Sigmoid colon (tissue), 7 donors: ENCODE results near the gene CPNE6. TPM values are rescaled to one million over a fixed set of nuclear protein-coding genes. Genes with fewer than 3 reads are reported as not detected.

ENCODE experiments used
- DNase-seq: peaks from one replicate; pipeline ENCODE4 v3.0.0-alpha.2; 2019
- H3K27ac ChIP-seq, 4 donors: fragments of 200-600 bp; sonication (generic); one replicate each; pipeline ENCODE4 v1.5.1; 2016 to 2019; ENCODE audit warnings: mild to moderate bottlenecking in 1 of 4
- H3K27me3 ChIP-seq, 3 donors: fragments of 200-600 bp; sonication (generic); one replicate each; pipeline ENCODE4 v1.5.1; 2019; ENCODE audit warnings: mild to moderate bottlenecking in 1 of 3
- H3K36me3 ChIP-seq, 4 donors: fragments of 200-600 bp; sonication (generic); one replicate each; pipeline ENCODE4 v1.5.1; 2016 to 2019
- H3K4me1 ChIP-seq, 4 donors: fragments of 200-600 bp; sonication (generic); one replicate each; pipeline ENCODE4 v1.5.1; 2017 to 2019
- H3K4me3 ChIP-seq, 4 donors: fragments of 200-600 bp; sonication (generic); one replicate each; pipeline ENCODE4 v1.5.1; 2017 to 2019; ENCODE audit warnings: mild to moderate bottlenecking in 2 of 4, moderate library complexity in 1 of 4
- H3K9me3 ChIP-seq, 4 donors: fragments of 200-600 bp in 3 of 4; sonication (generic) in 3 of 4; one replicate each; pipeline versions ENCODE4 v1.5.1 to v1.6.1; 2013 to 2019
- CTCF ChIP-seq, 4 experiments: fragments of 450-650 bp in 3 of 4; fragments of 200-600 bp in 1 of 4; IDR thresholded peaks; one replicate each; pipeline ENCODE4 v1.5.1; 2016 to 2019; ENCODE audit warnings: antibody characterized with exemption in 4 of 4, mild to moderate bottlenecking in 3 of 4, moderate library complexity in 2 of 4
- EP300 ChIP-seq, 4 donors: sonication (generic); formaldehyde crosslinking; IDR thresholded peaks; one replicate each; pipeline ENCODE4 v1.6.1; 2017; ENCODE audit warnings: antibody characterized with exemption in 4 of 4
- POLR2A ChIP-seq, 2 donors: fragments of 450-650 bp; IDR thresholded peaks; one replicate each; pipeline ENCODE4 v1.6.1; 2016; ENCODE audit warnings: antibody characterized with exemption in 2 of 2, mild to moderate bottlenecking in 2 of 2, moderate library complexity in 2 of 2
- POLR2AphosphoS5 ChIP-seq, 4 donors: sonication (generic); formaldehyde crosslinking; IDR thresholded peaks; one replicate each; pipeline ENCODE4 v1.6.1; 2017; ENCODE audit warnings: antibody characterized with exemption in 4 of 4
- WGBS, 2 donors: extraction: QIAGEN DNeasy Blood & Tissue Kit; methylation state at CpG; one replicate each; pipeline ENCODE4 v1.1.7; 2013; 5-methylcytosine and 5-hydroxymethylcytosine counted together
- intact Hi-C: fragments of 100-400 bp; cut with DNase I; formaldehyde crosslinking; loops from one replicate; pipeline ENCODE4 v1.15.1; 2023
- polyA plus RNA-seq, 3 donors: library from polyadenylated mRNA; stranded (reverse); fragments of 200-250 nt; gene quantifications; one replicate each; pipeline ENCODE4 v1.2.3, GENCODE V29; 2013
- total RNA-seq, 4 donors: library from RNA; depleted of rRNA; stranded (reverse); fragments of >200 nt; gene quantifications; one replicate each; pipeline ENCODE4 v1.1.0, GENCODE V29; 2016
- donor health status: healthy with polysubstance abuse.
- donor health status: Bipolar disorder and iron deficiency.
- donor health status: healthy.

Gene CPNE6
- total and polyA plus RNA-seq, 7 donors = 0.42 to 3.3 (median 2.3) TPM; not detected in 3

GRCh38 chr14:24110523-24110922 is 39.2 kb downstream of the CPNE6 start:
- intact Hi-C loops = loop anchor here (10.0 kb wide), 1 partner anchor 556 kb away; the partner anchor contains the start of genes THTPA and ZFHX2
- Histone ChIP-seq H3K4me3 (no peak overlapping the region), H3K27me3 (no peaks in the 10 kb centered on the region), H3K9me3 (no peaks in the 10 kb centered on the region), H3K36me3 (no peaks in the 10 kb centered on the region), H3K4me1 (peaks cover 0 to 16% (median 7%) of the 10 kb centered on the region in 4 donors), H3K27ac (no peak overlapping the region)
- TF ChIP-seq POLR2A (IDR thresholded peaks at IDR 0.05) = no peak
- DNase-seq = no peak
- 18 to 71% methylated on average over 1 of the region's 1 CpG for WGBS, 2 donors

- Histone ChIP-seq H3K4me3 (peak overlapping the region; percentile 66 to 85 (median 74)), H3K9me3 (no peaks in the 10 kb centered on the region), H3K27me3 (no peaks in the 10 kb centered on the region), H3K4me1 (peaks cover 0 to 28% (median 18%) of the 10 kb centered on the region in 4 donors), H3K36me3 (peaks cover 5 to 16% (median 6%) of the 10 kb centered on the region in 4 donors), H3K27ac (peak overlapping the region; percentile 95 to 99 (median 98))
- intact Hi-C loops = loop anchor here (10.0 kb wide), 1 partner anchor 559 kb away; the partner anchor contains the start of genes THTPA and ZFHX2
- DNase-seq = no peak
- TF ChIP-seq CTCF (IDR thresholded peaks at IDR 0.05) = no peak
- no peak for TF ChIP-seq EP300 (IDR thresholded peaks at IDR 0.05)
- no peak for TF ChIP-seq POLR2AphosphoS5 (IDR thresholded peaks at IDR 0.05)
- no peak for TF ChIP-seq POLR2A (IDR thresholded peaks at IDR 0.05)
- 8 to 19% methylated on average over 15 of the region's 15 CpGs for WGBS, 2 donors
Measured at GRCh38 chr14:24113379-24113800, 42.0 kb downstream of the CPNE6 start.

- WGBS, 2 donors = 1% methylated on average over 42 of the region's 42 CpGs
- peaks cover 0 to 22% (median 18%) of the 10 kb centered on the region in 4 donors for H3K4me1 ChIP-seq
- peak overlapping the region; percentile 66 to 85 (median 74) for H3K4me3 ChIP-seq
- H3K27ac ChIP-seq = peak overlapping the region; percentile 95 to 99 (median 98)
- intact Hi-C loops = loop anchor here (1.0 to 10.0 kb wide), 3 partner anchors 23 to 559 kb away; partner anchors contain the start of genes IRF9, PSME1, THTPA and ZFHX2
- TF ChIP-seq POLR2AphosphoS5 (IDR thresholded peaks at IDR 0.05) (peak; percentile 24 to 78 (median 56)), CTCF (IDR thresholded peaks at IDR 0.05) (no peak), POLR2A (IDR thresholded peaks at IDR 0.05) (peak; percentile 26 to 54)
- no peaks in the 10 kb centered on the region for H3K27me3 ChIP-seq
- H3K36me3 ChIP-seq = peaks cover 8 to 22% (median 12%) of the 10 kb centered on the region in 4 donors
- peak; percentile 93 for DNase-seq
- no peaks in the 10 kb centered on the region for H3K9me3 ChIP-seq
Measured at GRCh38 chr14:24113801-24114531, 42.6 kb downstream of the CPNE6 start.

- DNase-seq = peak; percentile 100
- Histone ChIP-seq H3K27me3 (no peaks in the 10 kb centered on the region), H3K36me3 (peaks cover 8 to 30% (median 20%) of the 10 kb centered on the region in 4 donors), H3K9me3 (no peaks in the 10 kb centered on the region), H3K4me1 (peaks cover 0 to 19% (median 18%) of the 10 kb centered on the region in 4 donors), H3K27ac (peak within 1 kb of the TSS; percentile 95 to 99 (median 98)), H3K4me3 (peak within 1 kb of the TSS; percentile 66 to 85 (median 74))
- intact Hi-C loops = loop anchor here (1.0 to 10.0 kb wide), 3 partner anchors 22 to 560 kb away; partner anchors contain the start of genes IRF9, PSME1, THTPA and ZFHX2
- TF ChIP-seq CTCF (IDR thresholded peaks at IDR 0.05) = no peak
- no peak for TF ChIP-seq POLR2A (IDR thresholded peaks at IDR 0.05)
- TF ChIP-seq POLR2AphosphoS5 (IDR thresholded peaks at IDR 0.05) = peak; percentile 59 to 88 (median 69)
- TF ChIP-seq EP300 (IDR thresholded peaks at IDR 0.05) = peak in 3 of 4 donors; percentile 81 to 90 (median 89)
- WGBS, 2 donors = 0 to 1% methylated on average over 65 of the region's 65 CpGs
Measured at GRCh38 chr14:24114532-24115421, 43.4 kb downstream of the CPNE6 start, which contains the start of the genes DCAF11 and NRL. DCAF11 (plus strand) TSS chr14:24114777; CDS start chr14:24115595, 818 bp downstream. NRL (minus strand) TSS chr14:24114949; CDS start chr14:24082848, 32,101 bp downstream.
